ENCODE measurements around the gene GDPD4.
"Not testable (repeated sequence)": the region's sequence is repeated elsewhere in the genome, so short reads cannot be mapped to it uniquely, and the experiment has no call there.

Gene GDPD4, protein sequence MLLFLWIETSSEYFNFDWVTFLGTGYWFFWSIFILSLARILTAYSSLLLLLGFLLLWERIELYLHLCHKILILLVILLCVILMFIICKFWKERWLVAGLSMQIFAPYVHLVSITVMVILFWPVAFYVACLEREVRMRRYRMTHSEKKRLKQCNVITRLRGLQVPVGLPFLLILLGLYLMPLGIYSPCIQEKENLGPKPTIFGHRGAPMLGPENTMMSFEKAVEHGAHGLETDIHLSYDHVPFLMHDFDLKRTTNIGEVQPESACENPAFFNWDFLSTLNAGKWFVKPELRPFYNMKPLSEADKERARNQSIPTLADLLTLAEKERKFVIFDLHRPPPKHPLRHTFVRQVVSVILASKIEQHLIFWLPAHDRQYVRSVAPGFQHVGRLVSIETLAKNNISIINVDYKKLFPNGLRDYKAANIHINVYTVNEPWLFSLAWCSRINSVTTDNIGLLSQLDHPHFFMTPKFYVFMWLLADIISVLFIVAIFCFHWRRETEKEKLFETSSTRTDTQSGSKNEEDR

GRCh38 chr11:77301510-77301909, at the start of gene GDPD4:
GDPD4 (minus strand) TSS chr11:77301686; CDS start chr11:77285137, 16,549 bp downstream.
- no peak for FAIRE-seq

- FAIRE-seq = no peak
Observed at GRCh38 chr11:77347948-77348347, 46.5 kb upstream of the GDPD4 start.

- no peak for FAIRE-seq
Observed at GRCh38 chr11:77346906-77347603, 45.6 kb upstream of the GDPD4 start.

DNA sequence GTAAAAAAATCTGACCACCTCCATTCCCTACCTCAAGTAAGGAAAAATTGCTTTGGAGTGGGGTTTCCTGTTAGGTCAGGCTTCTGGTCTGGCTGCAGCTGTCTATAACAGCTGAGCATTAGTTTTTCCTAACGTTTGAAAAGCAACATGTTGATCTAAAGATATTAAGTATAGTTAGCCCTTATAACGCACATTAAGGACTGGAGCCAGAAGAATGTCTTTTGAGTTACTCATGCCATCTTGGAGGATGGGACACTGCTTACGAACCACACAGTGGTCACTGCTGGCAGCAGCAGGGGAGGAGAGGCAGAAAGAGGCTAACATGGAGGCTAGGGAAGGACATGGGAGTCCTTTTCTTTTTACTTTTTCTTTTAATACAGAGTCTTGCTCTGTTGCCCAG, 44.1 kb upstream of the GDPD4 start:
- no peak for FAIRE-seq

GRCh38 chr11:77340501-77340900, 39.0 kb upstream of the GDPD4 start:
- no peak for FAIRE-seq

DNA sequence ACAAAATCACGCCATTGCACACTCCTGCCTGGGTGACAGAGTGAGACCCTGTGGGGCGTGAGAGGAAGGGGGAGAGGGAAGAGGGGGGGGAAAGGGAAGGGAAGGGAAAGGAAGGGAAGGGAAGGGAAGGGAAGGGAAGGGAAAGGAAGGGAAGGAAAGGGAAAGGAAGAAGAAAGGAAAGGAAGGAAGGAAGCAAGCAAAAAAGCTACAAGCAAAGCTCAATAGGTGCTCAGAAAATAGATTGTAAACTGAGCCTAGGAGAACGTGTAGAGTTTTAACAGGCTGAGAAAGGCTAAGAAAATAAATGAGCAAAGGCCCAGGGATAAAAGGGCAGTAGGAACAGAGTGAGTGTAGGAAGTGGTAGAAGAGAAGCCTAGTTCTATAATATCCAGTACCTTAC, 30.8 kb upstream of the GDPD4 start:
- FAIRE-seq = no peak

- no peak for FAIRE-seq
Observed at GRCh38 chr11:77325159-77325558, 23.7 kb upstream of the GDPD4 start.

DNA sequence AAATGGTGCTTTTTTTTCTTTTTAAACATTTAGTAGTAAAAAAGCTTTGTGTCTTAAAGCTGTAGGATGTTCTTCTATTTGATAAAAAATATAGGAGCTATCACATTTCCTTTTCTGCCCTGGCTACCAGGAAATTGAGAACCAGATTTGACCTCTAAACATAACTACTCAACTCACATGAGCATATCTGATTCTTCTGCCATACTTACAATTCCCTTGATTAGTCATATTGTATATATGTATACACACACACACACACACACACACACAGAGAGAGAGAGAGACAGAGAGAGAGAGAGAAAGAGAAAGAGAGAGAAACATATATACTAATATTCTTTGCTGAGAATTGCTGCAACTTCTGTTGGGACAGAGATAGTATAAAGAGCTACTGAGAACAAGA, 23.0 kb upstream of the GDPD4 start:
- no peak for FAIRE-seq

DNA sequence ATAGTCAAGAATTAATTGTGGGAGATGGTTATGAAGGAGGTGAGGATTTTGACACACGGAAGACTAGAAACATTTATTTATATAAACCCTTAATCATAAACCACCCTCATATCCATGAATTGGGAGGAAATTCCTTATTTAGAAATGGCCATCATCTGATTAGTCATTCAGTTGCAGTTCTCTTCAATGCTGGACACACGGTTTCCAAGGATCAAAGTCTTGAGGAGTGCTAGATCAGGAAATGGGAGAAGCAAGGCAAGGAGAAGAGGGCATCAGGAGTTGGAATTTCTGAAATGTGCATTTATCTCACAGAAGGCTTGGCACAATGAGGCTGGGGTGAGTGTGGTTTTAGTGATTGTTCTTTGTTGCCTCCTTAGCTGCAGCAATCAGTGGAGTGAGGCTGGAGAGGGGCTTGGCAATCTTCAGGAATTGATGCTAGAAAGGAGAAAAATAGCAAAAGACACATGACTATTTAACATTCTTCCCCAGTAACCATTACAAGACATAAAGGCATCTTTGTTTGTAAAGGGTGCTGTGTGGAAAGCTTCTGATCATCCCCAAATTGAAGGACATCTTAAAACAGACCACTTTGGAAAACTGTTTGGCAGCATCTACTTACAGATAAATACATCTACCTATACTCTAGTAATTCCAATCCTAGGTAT, 21.6 kb upstream of the GDPD4 start:
- FAIRE-seq = no peak

GRCh38 chr11:77322506-77322905, 21.0 kb upstream of the GDPD4 start:
- no peak for FAIRE-seq

- FAIRE-seq = no peak
Observed at GRCh38 chr11:77320351-77320750, 18.9 kb upstream of the GDPD4 start.

- no peak for FAIRE-seq
Observed at GRCh38 chr11:77318600-77318999, 17.1 kb upstream of the GDPD4 start.

DNA sequence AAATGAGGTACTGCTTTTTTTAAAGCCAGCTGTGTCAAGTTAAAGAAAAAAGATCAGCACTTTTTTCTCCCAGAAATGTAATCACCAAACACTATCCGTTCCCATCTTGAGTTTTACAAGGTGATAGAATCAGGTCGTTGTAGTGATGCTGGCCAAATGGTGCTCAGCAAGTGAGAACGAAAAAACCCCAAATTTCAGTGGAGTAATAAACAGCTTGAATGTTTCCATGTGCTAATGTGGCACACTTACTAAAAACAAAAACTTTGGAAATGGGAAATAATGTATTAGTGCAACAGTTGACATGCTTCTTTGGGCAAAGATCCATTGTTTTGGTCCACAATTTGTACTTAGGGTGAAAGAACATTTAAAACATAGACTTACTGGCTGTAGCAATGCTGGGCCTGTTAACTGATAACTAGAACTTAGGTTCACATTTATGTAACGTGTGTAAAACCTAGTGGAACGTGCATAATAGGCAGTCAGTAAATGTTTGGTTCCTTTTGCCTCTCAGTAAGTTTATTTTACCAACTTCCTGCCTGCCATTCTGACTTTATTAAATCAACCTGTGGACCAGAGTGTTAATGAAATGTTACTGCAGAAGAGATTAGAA, 15.4 kb upstream of the GDPD4 start:
- FAIRE-seq = no peak

DNA sequence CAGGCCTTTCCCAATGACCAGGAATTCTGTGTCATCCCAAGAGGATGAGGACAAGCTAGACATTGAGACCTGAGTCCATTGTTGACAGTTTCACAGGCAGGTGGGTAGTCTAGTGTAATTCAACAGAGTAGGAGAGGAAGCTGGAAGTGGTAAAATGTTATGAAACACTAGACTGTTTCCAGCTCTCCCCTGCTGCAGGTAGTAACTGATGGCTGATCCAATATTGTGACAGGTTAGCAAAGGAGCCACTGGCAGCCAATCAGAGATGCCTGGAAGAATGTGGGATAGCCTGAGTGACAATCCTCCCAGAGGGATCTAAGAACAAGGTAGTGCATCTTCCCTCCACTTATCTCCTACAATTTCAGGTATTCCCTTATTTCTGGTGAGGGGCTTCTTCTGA, 10.6 kb upstream of the GDPD4 start:
- FAIRE-seq = no peak

- FAIRE-seq = no peak
Observed at GRCh38 chr11:77311701-77312100, 10.2 kb upstream of the GDPD4 start.

DNA sequence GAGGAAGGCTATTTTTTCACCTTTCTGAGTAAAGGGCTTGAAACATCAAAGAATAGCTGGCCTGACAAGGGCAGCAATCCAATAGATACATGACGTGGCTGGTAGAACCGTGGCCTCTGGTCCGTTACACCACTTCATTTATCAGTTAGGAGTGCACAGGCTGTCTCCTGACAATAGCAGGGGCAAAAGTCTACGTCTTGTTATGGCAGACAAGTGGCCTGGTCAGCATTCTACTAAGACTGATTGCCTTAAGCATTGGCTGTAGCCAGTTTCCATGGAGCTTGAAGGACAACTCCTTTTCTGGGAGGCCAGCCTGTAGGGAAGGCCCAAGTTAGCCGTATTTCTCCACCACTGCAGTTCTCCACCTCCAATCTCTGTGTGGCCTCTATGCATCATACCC, 9.2 kb upstream of the GDPD4 start:
- no peak for FAIRE-seq

GRCh38 chr11:77309401-77310085, 8.1 kb upstream of the GDPD4 start:
- no peak for FAIRE-seq

- no peak for FAIRE-seq
Observed at GRCh38 chr11:77308838-77309237, 7.4 kb upstream of the GDPD4 start.

DNA sequence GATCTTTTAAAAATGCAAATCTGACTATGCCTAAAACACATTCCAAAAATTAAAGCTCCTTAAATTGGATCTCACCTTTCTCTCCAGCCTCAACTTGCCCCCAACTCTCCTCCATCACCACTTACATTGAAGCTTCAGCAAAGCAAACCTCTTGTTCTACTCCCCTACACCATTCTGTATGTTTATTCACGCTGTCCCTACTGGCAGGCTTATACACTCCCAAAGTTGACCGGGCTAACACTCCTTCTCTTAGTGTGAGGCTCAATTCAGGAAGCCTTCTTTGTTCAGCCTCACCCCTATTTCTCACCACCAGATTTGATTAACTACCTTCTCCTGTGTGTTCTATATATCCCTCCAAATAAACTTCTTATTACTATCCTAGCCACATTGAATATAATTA, 1.8 kb upstream of the GDPD4 start:
- no peak for FAIRE-seq

DNA sequence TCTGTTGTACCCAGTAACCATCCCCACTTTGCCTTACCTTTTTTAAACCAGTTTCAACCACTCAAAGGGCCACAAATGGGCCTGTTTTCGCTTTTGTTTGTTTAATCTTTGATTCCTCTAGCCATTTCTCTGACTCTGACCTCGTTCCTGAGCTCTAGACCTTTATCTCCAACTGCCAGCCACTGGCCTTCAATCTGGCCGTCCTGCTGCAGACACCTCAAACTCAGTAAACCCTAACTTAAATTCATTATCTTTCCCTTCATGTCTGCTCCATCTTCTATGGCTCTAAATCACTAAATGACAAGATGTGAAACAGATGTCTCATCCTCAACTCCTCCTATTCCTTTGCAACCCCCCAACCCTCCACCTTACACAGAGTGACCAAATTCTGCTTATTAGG, 1.3 kb upstream of the GDPD4 start:
- FAIRE-seq = no peak

GRCh38 chr11:77300695-77301094, 791 bp downstream of the GDPD4 start:
- FAIRE-seq = no peak

- not testable (repeated sequence) for FAIRE-seq
Observed at GRCh38 chr11:77300028-77300427, 1.5 kb downstream of the GDPD4 start.
